HG03135 (cell line): ENCODE results near the gene ATP8A2.

Source experiments
- ATAC-seq: cut with Tn5 transposase; IDR thresholded peaks from one replicate; pipeline ENCODE4 v1.9.1; 2021; ENCODE audit warnings: mild to moderate bottlenecking, moderate library complexity; ENCODE audit not compliant: unreplicated experiment

The ATP8A2 gene

DNA sequence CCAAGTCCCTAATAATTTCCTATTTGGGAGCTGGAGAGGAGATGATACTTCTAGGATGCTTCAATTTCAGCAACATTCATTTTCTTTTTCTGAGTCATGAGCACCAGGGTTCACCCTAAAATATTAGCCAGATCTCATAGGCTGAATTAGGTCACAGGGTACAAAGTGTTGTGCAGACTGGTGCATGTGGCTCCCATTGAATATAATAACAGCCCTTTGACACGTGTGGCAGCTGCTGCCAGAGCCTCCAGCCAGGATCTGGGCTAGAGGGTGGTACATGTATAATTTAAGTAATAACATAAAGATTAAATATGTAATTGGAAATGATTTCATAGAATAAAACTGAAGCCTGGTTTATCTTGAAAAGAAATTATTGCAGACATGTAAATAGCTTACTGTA, 244.9 kb downstream of the ATP8A2 start:
- no peak for ATAC-seq

DNA sequence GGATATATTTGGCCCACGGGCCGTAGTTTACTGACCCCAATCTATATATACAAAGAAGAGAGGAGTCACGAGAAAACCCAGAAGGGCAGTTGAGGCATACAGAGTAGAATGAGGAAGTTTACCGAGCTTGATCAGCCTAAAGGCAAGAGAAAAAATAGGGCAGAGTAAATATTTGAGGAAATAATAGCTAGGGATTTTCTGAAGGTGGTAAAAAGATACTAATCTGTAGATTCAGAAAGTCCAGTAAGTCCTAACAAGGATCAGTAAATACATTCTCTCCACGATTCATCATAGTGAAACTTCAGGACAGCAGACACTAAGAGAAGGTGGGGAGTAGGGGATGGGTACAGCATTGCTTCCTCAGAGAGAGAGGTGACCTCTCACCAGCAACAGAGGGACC, 248.1 kb downstream of the ATP8A2 start:
- ATAC-seq, result no peak

DNA sequence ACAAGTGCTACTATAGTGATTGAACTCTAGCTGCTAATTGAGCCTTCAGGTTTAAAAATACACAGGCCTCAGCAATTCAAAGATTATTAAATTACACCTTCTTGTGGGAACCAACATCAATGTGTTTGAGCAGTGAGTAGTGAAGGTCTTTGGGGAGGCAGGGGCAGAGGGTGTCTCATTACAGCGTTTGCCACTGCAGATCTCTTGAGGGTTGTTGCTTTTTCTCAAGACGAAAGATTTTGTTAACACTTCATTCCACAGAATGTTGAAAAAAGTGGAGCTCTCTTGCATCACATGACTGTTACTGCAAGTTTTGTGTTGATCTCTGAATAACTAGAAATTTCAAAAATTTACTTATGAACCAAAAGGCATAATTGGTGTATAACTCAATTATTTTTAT, 253.6 kb downstream of the ATP8A2 start:
- no peak for ATAC-seq

DNA sequence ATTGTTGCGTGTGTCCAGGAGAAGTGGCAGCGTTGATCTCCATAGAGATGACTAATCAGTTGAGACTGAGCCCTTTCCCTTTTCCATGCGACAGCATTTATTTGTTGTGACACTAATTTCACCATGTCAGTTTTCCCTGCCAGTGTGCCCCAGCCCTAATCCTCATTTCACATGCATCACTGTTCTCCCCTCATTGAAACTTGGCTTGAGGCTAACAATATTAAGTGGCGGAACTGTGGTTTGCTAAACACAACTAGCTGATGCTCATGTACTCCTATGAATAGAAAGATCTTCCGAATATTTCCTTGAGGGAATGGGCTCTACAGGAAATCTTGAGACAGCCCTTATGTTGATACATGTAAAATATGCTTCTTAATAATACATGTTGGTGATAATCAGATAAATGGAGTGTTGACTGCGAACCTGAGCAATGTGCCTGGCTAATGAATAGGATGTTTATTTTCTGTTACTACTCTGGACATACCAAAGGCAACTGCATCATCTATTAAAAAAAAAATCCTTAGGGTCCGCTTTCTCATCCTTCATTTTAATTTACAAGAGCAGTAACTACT, 258.6 kb downstream of the ATP8A2 start:
- no peak for ATAC-seq

DNA sequence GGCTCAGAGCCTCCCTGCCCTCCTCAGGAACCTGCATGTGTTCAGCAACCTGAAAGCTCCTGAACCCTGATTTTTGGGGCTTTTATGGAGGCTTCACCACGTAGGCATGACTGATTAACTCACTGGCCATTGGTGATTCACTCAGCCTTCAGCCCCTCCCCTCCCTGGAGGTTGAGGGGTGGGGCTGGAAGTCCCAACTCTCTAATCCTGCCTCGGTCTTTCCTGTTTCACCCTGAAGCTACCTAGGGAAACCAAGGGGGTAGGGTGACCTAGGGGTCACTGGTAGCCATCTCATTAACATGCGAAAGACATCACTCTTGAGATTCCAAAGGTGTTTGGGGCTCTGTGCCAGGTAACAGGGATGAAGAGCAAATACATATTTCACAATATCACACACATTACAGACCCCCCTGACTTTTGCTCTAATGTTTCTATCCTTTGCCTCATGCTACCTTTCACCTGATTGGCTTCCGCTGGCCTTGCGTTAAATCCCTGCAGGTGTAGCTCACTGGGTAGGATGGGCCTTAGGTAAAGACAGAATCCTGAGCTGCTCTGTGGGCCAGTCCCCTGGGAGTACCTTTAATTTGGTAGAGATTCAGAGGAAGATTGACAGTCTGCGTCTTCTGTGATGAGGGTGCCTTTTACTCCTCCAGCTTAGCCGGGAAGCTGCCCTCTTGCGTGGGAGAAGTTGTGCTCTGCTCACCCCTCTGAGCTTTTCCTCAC, 260.6 kb downstream of the ATP8A2 start:
- ATAC-seq, result no peak

DNA sequence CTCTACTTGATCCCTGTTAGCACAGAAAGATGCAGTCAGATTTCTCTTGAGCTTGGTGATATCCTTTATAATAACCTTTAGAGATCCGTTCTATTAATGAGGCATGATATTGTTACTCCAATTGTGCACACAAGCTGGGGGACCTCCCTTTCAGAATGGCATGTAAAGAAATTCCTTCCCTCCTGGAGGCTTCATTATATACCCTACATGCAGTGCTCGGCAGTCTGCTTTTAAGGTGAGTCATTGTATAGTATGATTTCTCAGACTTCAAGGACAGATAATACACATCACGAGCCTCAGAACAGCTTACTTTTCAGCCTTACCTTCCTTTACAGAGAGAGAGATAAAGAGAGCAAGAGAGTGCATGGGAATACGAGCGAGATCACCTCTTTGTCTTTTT, 261.3 kb downstream of the ATP8A2 start:
- ATAC-seq, result no peak

DNA sequence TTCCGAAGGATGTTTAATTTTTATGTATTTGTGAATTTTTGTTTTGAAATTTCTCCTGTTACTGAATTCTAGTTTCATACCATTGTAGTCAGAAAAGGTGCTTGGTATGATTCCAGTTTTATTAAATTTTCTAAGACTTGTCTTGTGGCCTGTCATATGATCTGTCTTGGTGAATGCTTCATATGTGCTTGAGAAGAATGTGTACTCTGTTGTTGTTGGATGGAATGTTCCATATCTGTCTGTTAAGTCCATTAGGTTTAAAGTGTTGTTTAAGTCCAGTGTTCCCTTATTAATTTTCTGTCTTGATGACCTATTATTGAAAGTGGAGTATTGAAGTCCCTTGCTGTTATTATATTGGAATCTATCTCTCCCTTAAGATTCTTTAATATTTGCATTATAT, 273.9 kb downstream of the ATP8A2 start:
- no peak for ATAC-seq

DNA sequence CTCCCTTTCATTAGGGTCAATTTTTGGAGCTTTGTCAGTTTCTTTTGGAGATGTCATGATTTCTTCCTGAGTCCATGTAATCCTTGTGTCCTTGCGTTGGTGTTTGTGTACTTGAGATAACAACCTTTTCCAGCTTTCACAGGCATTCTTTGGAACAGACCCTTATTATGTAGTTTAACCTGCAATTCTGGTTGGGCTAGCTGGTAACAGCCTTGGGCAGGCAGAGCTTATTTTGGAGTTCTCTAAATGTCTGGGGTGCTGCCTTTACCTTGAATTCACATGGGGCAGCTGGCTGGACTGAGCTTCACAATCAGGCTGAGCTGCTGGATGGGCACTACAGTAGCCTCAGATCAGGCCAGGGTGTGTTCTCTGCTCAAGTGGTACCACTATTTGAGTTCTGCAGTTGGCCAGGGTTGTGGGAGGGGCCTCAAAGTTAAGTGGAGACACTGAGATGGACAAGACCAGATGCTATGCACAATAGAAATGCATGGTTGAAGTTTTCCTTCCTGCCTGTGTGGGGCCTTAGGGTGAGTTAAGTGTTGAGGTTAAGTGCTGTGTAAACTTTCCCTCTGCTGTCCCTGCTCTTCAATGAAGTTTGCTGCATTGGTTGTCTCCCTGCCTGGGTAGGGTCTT, 277.3 kb downstream of the ATP8A2 start:
- ATAC-seq, result no peak

DNA sequence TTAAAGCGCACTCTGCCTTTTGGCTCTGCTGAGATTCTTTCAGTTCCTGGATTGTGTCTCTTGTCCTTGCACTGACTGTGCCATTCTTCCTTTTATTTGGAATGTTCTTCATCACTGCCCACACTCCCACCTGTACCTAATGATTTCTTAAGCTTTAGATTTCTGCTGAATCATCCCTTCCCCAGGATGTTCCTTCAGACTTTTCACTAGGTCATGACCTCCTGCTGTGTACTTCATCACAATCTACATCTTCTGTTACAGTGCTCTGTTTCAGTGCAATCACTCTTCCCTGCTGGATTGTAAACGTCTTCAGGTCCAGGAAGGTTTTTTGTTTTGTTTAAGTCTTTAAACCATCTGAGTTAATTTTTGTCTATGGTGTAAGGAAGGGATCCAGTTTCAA, 281.0 kb downstream of the ATP8A2 start:
- no peak for ATAC-seq

DNA sequence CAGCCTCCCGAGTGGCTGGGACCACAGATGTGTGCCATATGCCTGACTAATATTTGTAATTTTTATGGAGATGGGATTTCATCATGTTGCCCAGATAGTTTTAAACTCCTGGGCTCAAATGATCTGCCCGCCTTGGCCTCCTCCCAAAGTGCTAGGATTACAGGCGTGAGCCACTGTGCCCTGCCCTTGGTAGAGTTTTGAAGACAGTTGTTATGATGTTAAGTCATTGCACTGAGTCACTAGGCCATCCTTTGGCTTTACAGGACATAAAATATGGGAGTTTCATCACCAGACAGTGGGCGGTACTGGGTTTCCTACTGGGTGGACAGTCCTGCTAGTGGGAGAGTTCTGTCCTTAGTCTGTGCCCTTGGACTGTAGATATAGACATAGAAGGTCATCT, 282.5 kb downstream of the ATP8A2 start:
- no peak for ATAC-seq

DNA sequence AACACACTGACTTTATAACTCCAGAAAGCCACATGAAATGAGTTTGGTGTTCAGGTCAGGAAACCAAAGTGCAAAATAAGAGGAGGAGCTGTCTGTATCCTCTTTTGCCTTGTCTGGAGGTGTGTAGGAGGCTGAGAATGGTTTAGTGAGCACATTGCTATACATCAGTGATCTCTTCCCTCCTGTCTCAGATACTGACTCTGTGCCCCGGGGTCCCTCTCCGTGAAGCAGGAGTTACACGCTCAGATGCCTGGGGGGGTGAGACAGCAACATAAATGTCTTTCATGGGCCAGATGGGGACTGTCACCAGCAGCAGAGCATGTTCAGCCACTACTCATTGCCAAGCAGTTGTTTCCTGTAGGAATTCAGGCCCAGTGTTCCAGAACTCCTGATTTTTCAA, 285.4 kb downstream of the ATP8A2 start:
- ATAC-seq, result no peak

DNA sequence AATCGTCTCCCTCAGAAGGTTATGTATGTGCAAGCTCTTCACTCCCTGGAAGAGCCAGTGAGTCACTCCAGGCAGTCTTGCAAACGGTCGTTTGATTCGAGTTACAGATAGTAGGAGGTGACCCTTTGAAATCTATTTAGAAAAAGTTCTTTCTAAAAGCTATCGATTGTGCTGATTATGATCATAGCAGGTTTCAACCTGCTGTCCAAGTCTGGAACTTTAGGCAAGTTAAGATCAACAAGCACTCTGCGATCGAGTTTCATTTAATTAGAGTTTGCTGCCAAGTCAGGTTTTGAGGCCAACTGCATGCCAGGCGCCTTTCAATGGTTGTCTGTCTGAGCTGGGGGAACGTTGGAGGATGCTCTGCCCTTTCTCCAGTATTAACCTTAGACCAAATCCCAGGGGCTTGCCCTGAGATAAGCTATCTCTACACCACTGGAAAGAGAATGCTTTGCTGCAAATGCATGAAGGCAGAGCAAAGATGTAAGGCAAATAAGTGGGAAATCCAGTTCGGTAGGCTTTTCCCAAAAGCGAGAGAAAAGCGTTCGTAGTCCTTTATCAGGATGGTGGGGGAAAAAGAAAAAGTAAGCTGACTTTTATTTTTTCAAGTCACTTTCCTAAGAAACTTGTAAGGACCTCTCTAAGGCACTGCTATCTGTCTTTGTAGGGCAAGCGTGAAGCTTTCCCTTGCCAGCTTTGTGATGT, 287.5 kb downstream of the ATP8A2 start:
- ATAC-seq, result no peak

DNA sequence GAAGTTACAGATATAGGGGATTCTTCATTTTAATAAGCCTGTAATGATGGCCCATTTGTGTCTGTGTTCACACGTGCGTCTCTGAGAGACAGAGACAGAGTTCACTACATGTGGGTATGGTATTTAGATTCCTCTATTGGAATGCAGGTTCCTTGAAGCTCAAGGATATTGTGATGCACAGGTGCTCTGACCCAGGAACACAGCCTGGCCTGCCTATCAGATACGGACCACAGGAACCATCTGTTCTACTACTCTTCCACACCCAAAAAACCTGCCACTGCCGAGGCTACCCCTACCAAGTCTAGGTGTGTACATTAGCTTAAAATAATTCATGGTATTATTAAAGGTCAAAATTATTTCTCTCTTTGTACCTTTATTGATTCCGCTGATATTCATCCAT, 289.2 kb downstream of the ATP8A2 start:
- ATAC-seq, result no peak

DNA sequence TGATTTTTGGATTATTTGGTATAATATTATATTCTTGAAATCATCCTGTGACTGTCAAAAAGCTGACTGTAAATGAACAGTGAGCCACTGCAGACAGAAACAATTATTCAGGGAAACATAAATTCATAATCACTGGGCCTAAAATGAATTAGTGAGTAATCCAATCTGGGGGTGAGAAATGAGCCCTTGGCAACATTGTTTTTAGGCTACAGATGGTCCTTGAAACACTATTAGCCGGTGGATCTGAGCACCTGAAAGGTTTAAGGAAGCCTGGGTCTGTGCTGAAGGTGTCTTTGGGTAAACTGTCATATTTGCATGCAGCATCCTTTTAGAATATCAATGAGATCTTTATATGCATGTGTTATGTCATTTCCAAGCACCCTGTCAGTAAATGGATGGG, 290.7 kb downstream of the ATP8A2 start:
- no peak for ATAC-seq

DNA sequence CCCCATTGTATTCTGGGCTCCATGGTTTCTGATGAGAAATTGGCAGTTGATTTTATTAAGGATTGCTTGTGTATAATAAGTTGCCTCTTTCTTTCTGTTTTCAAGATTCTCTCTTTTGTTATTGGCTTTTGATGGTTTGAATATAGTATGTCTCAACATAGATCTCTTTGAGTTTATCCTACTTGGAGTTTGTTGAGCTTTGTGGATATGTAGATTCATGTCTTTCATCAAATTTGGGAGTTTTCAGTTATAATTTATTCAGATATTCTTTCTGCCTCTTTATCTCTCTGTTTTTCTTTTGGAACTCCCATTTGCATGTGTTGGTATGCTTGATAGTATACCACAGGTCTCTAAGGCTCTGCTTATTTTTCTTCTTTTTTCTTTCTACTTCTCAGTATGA, 296.6 kb downstream of the ATP8A2 start:
- ATAC-seq, result no peak

DNA sequence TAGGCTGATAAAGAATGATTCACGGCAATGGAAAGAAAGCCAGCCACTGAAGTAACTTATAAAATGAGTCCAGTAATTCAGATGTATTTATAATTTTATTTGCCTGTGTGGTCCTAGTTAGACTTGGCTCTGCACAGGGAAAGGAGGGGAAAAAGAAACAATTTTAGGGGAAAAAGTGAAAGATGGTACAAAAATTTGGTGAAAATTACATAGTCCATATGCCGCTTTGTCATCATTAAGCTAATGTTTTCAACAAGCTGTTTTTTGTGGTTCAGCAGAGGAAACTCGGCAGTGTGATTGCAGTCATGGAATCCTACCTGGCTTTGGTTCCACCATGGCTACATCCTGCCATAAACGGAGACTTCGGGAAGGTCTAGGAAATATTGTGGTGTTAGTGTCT, 301.9 kb downstream of the ATP8A2 start:
- ATAC-seq, result no peak

DNA sequence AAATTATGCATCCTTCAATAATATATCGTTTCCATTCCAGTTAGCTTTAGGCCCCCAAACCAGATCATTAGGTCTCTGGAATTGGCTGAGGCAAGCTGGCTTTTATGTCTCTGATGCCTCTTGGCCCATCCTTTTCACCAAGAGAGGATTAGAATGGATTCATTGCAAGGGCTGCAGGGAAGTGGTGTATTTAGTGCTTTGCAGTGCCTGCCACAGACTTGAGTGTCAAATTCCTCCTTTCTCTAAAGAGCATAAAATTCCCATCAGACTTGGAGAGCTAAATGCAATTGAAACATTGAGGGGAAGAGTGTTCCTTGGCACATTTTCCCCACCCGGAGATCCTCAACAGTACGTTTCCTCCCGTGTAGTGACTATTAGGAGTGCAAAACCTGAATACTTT, 302.6 kb downstream of the ATP8A2 start:
- ATAC-seq, result no peak

DNA sequence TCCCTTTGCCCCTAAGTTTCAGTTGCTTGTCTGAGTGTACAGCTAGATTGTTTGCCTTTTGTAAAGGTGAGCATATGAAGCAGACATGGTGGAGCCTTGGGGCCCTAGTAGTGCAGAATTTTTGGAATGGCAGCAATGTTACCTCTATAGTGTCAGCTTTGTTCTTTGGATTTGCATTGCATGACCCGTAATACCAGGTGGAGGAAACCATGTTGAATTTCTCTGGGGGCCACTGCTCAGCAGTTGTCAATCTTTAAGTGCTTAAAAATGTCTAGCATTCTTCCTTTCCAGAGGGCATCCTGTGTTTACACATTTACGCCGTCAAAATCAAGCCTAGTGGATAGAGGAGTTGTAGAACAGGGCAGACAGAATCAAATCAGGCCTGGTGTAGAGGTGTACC, 303.3 kb downstream of the ATP8A2 start:
- ATAC-seq, result no peak

DNA sequence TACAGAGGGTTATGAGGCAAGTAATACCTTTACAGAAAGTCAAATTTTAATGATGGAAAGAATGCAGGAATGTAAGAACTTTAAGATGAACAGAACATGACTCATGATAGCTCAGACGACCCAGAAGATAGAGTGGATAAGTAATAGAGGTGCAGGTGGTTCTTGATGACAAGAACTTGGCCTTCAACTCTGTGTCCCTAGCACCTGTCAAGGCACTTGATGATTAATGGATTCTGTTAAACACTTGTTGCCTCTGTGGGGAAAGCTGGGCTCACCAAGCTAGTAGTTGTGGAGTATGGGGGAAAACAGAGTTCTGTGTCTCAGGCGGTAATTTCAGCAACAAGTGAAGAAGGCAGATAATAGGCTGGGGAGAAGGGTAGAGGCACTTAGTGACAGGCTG, 306.2 kb downstream of the ATP8A2 start:
- ATAC-seq, result no peak

DNA sequence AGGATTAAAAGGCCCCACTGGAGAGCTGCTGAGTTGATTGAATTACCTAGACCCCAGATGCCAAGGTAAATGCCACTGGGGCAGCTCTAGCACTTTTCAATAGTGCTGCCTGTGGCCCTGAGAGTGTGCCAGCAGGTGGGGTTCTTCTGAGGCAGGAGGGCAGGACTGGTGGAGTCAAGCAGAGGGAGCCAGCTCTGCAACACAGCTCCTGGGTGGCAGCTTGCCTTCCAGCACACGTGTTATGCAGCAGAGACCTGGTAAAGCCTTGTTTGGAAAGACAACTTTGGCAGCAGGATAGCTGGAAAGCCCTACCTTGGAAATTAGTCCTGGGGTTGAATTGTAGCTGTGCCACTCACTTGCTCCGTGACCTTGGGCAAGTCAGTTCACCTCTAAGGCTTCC, 306.6 kb downstream of the ATP8A2 start:
- ATAC-seq, result no peak

DNA sequence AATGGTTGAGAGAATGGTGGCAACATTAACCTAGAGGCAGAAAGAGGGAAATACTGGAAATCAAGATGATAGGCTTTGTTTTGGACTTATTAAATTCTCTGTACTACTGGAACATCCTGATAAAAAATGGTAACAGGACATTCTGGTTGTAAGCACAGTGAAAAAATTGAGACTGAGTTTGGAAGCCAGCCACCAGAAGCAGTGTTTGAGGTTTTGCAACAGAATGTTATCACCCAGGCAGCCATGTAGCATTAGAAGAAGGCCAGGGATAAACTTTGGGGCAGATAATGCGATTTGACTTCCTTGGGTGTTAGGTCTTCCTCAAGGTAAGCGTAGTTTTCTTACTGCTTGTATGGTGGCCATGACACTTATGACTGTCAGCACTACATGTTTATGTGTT, 307.4 kb downstream of the ATP8A2 start:
- ATAC-seq, result no peak

DNA sequence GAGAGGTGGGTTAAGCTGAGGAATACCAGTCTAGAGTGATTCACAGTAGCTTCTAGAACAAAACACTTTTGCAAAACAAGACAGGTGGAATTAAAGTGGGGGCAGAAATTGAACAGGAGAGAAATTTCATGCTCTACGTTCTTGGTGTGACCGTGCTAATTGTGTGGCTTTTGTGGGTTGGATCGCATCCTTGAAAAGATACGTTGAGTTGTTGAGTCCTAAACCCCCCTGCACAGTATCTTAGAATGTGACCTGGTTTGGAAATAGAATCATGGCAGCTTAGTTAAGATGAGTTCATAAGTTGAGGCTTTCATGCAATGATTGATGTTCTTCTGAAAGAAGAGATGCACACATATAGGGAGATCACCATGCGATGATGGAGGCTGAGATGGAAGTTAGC, 308.2 kb downstream of the ATP8A2 start:
- ATAC-seq, result no peak
